HepG2 (cell line): Measurements from ENCODE around the gene AMPH. TPM values are rescaled to one million over a fixed set of nuclear protein-coding genes. Genes with fewer than 3 reads are reported as not detected.

Source experiments
- ATAC-seq: fragments of 200-7000 bp; cut with Tn5 transposase; 3 replicates; pipeline ENCODE4 v1.9.1; 2020; ENCODE audit warnings: mild to moderate bottlenecking, moderate library complexity
- BruUV-seq: library from RNA; stranded (reverse); fragments of 400-500 nt; replicated peaks from 2 replicates; lab custom pipeline; 2021; lab: Mats Ljungman, UMichigan
- CTCF ChIA-PET: fragments of 300-600 bp; formaldehyde crosslinking; extraction: SDS; loops from one replicate; lab custom pipeline; 2021; ENCODE audit warnings: low total read pairs, inconsistent platforms, low intra/inter-chr PET ratio; lab: Yijun Ruan, JAX
- POLR2A ChIA-PET: fragments of 350-600 bp; sonication (Branson Sonifier 250); formaldehyde crosslinking; loops from one replicate; lab custom pipeline; 2020; ENCODE audit warnings: antibody characterized with exemption, inconsistent platforms; lab: Yijun Ruan, JAX
- DNase-seq: peaks from one replicate; pipeline ENCODE4 v3.0.0-alpha.2; 2015; ENCODE audit warnings: low spot score
- FAIRE-seq: peaks from 3 replicates; lab custom pipeline; 2011; peaks lifted over from hg19 to GRCh38; lab: Jason Lieb, UNC
- H2AFZ ChIP-seq: one replicate; pipeline ENCODE4 v1.6.1; 2011; ENCODE audit warnings: low read length, inconsistent platforms
- H3K27ac ChIP-seq: fragments of 300-600 bp; 3 replicates; pipeline ENCODE4 v1.8.0; 2011; ENCODE audit warnings: mixed run types, mild to moderate bottlenecking, mixed read lengths, low read length, inconsistent platforms; ENCODE audit not compliant: insufficient read depth; ENCODE audit errors: extremely low read length
- H3K27me3 ChIP-seq, 2 experiments: fragments of 200-600 bp in 1 of 2; 2 replicates in 1 of 2; 3 replicates in 1 of 2; pipeline versions ENCODE4 v1.6.0 to v1.8.0; 2011; ENCODE audit warnings: low read length in 2 of 2, mild to moderate bottlenecking in 2 of 2, moderate library complexity in 2 of 2, inconsistent platforms in 1 of 2; ENCODE audit not compliant: insufficient read depth in 2 of 2, control insufficient read depth in 1 of 2
- H3K36me3 ChIP-seq, 2 experiments: fragments of 200-600 bp in 1 of 2; replicated peaks in 1 of 2; 2 replicates in 1 of 2; 3 replicates in 1 of 2; pipeline versions ENCODE4 v1.5.1 to v1.8.0; 2011; ENCODE audit warnings: low read length in 2 of 2, inconsistent platforms in 1 of 2; ENCODE audit not compliant: insufficient read depth in 2 of 2, control insufficient read depth in 1 of 2
- H3K4me1 ChIP-seq: 2 replicates; pipeline ENCODE4 v1.5.1; 2012; ENCODE audit warnings: low read length, inconsistent platforms; ENCODE audit not compliant: insufficient read depth
- H3K4me2 ChIP-seq: 2 replicates; pipeline ENCODE4 v1.6.0; 2011; ENCODE audit warnings: low read depth, low read length, inconsistent platforms
- H3K4me3 ChIP-seq, 3 experiments: fragments of 200-600 bp in 1 of 3; sonication (generic), shearing (Covaris generic) in 1 of 3; replicated peaks in 1 of 3; 2 replicates each; pipeline ENCODE4 v1.5.1; 2011 to 2016; ENCODE audit warnings: low read length in 3 of 3, inconsistent platforms in 2 of 3, low read depth in 2 of 3, mild to moderate bottlenecking in 2 of 3, control low read depth in 1 of 3, mixed read lengths in 1 of 3; ENCODE audit not compliant: insufficient read depth in 1 of 3
- H3K79me2 ChIP-seq: one replicate; pipeline ENCODE4 v1.6.1; 2011; ENCODE audit warnings: low read length, inconsistent platforms; ENCODE audit not compliant: insufficient read depth
- H3K9ac ChIP-seq: 2 replicates; pipeline ENCODE4 v1.6.0; 2011; ENCODE audit warnings: mild to moderate bottlenecking, low read depth, low read length, inconsistent platforms; ENCODE audit not compliant: insufficient read depth
- H3K9me3 ChIP-seq: 2 replicates; pipeline ENCODE4 v1.5.1; 2012; ENCODE audit warnings: mild to moderate bottlenecking, low read length
- H4K20me1 ChIP-seq: 2 replicates; pipeline ENCODE4 v1.6.0; 2011; ENCODE audit warnings: inconsistent platforms, mild to moderate bottlenecking, low read length, moderate library complexity; ENCODE audit not compliant: insufficient read depth
- ARID4A ChIP-seq: sonication (generic); formaldehyde crosslinking; IDR thresholded peaks from 2 replicates; pipeline ENCODE4 v1.5.0; 2020; ENCODE audit warnings: mild to moderate bottlenecking, missing genetic modification reagents, borderline replicate concordance
- CCDC6 ChIP-seq: sonication (generic); formaldehyde crosslinking; IDR thresholded peaks from 2 replicates; pipeline ENCODE4 v1.8.1; 2022; ENCODE audit warnings: mild to moderate bottlenecking, missing genetic modification reagents, moderate library complexity
- PAWR ChIP-seq: sonication (generic); formaldehyde crosslinking; IDR thresholded peaks from 2 replicates; pipeline ENCODE4 v1.4.0; 2020; ENCODE audit warnings: missing genetic modification reagents, mild to moderate bottlenecking, borderline replicate concordance
- POLR2A ChIP-seq, 2 experiments: IDR thresholded peaks; 2 replicates each; pipeline ENCODE4 v1.6.1; 2011; ENCODE audit warnings: low read depth in 2 of 2, low read length in 2 of 2, mild to moderate bottlenecking in 1 of 2, moderate library complexity in 1 of 2; ENCODE audit not compliant: insufficient read depth in 1 of 2
- SRF ChIP-seq: IDR thresholded peaks from 2 replicates; pipeline ENCODE4 v1.6.1; 2011; ENCODE audit warnings: mild to moderate bottlenecking, low read depth, low read length, moderate library complexity
- STAG1 ChIP-seq: sonication (generic); formaldehyde crosslinking; IDR thresholded peaks from 2 replicates; pipeline ENCODE4 v1.4.0; 2020; ENCODE audit warnings: missing genetic modification reagents
- TBX2 ChIP-seq: sonication (generic); formaldehyde crosslinking; IDR thresholded peaks from 2 replicates; pipeline ENCODE4 v1.5.0; 2020; ENCODE audit warnings: missing genetic modification reagents, mild to moderate bottlenecking, borderline replicate concordance
- ZNF430 ChIP-seq: sonication (generic); formaldehyde crosslinking; IDR thresholded peaks from 2 replicates; pipeline ENCODE4 v1.9.0; 2021; ENCODE audit warnings: mild to moderate bottlenecking, missing genetic modification reagents
- ZNF816 ChIP-seq: sonication (generic); formaldehyde crosslinking; IDR thresholded peaks from 2 replicates; pipeline ENCODE4 v1.8.0; 2022; ENCODE audit warnings: missing genetic modification reagents, mild to moderate bottlenecking, borderline replicate concordance
- ZSCAN31 ChIP-seq: sonication (generic); formaldehyde crosslinking; IDR thresholded peaks from 2 replicates; pipeline ENCODE4 v1.5.0; 2020; ENCODE audit warnings: low read depth, mild to moderate bottlenecking, missing genetic modification reagents
- WGBS: methylation state at CpG from one replicate; pipeline ENCODE4 v1.1.6; 2017; ENCODE audit warnings: low lambda C conversion rate; 5-methylcytosine and 5-hydroxymethylcytosine counted together
- in situ Hi-C: cut with HindIII; loops from 2 replicates; pipeline ENCODE4 v1.10.0; 2017; ENCODE audit warnings: low pct_unique_long_range_greater_than_20kb; ENCODE audit not compliant: extremely low pct_ligation_motif_present
- intact Hi-C: fragments of 100-400 bp; cut with micrococcal nuclease; formaldehyde crosslinking; loops from one replicate; pipeline ENCODE4 v1.10.0; 2022; ENCODE audit not compliant: unreplicated experiment
- polyA plus RNA-seq, 8 experiments: library from polyadenylated mRNA; depleted of rRNA in 3 of 8; stranded (reverse) in 7 of 8; unstranded in 1 of 8; fragments of >200 nt; fragmentation: Illumina TruSeq in 4 of 8; extraction: Trizol in 4 of 8; gene quantifications; 2 replicates each; pipeline versions ENCODE4 v1.2.1 to v1.2.3, GENCODE V29; 2011 to 2016; ENCODE audit warnings: low read depth in 4 of 8, missing spikeins in 1 of 8, mixed read lengths in 1 of 8; ENCODE audit not compliant: insufficient read depth in 1 of 8
- total RNA-seq, 5 experiments: library from RNA; depleted of rRNA; stranded (reverse); fragments of >200 nt; fragmentation: Illumina TruSeq; extraction: Trizol; gene quantifications; 2 replicates each; pipeline ENCODE4 v1.2.3, GENCODE V29; 2016; ENCODE audit warnings: low read depth in 1 of 5

AMPH gene
- total and polyA plus RNA-seq, 2 of the 13 experiments (the other 11 are each of a cell fraction or from before 2014, with no cell fraction given) = not detected

- Histone ChIP-seq H3K27me3 (no peaks in the 10 kb centered on the region), H3K27ac (no peak overlapping the region), H3K4me1 (no peaks in the 10 kb centered on the region)
- in situ Hi-C loops = no loop called here
- DNase-seq = no peak
- BruUV-seq = no TSS peak
- TF ChIP-seq TBX2 (CRISPR knock-in tag) = no peak
- no peak for TF ChIP-seq ZSCAN31 (CRISPR knock-in tag)
- TF ChIP-seq SRF = no peak
- TF ChIP-seq ZNF430 (CRISPR knock-in tag) = no peak
- TF ChIP-seq STAG1 = no peak
- no peak for TF ChIP-seq PAWR (CRISPR knock-in tag)
- TF ChIP-seq POLR2A (IDR thresholded peaks at IDR 0.05; ENCODE audit: insufficient read depth in 1 of 2, low read depth in 2 of 2, low read length in 2 of 2) = no peak
- TF ChIP-seq ZNF816 (CRISPR knock-in tag) = no peak
- TF ChIP-seq ARID4A = no peak
- TF ChIP-seq CCDC6 (CRISPR knock-in tag) = no peak
- TF ChIP-seq, all 625 proteins: peak for 0
- no peaks in the 10 kb centered on the region for H4K20me1 ChIP-seq
- H3K9me3 ChIP-seq = no peaks in the 10 kb centered on the region
- H3K36me3 ChIP-seq = no peaks in the 10 kb centered on the region
- ChIA-PET CTCF (no interaction called here), POLR2A (no interaction called here)
- intact Hi-C loops = no loop called here
- ATAC-seq = no peak
- H3K4me2 ChIP-seq = no peak overlapping the region
- WGBS = 0% methylated on average over 3 of the region's 3 CpGs
- no peak overlapping the region for H2AFZ ChIP-seq
- H3K9ac ChIP-seq = no peak overlapping the region
- H3K79me2 ChIP-seq = no peaks in the 10 kb centered on the region
- FAIRE-seq = no peak
- H3K4me3 ChIP-seq = no peak overlapping the region
Observed at GRCh38 chr7:38679419-38679818, 48.2 kb upstream of the AMPH start.
